ENCODE measurements around the gene TMEM158.

TMEM158 gene

GRCh38 chr3:45198264-45199260 lies 27.5 kb downstream of the TMEM158 start:
- DNase-seq, result no peak

DNA sequence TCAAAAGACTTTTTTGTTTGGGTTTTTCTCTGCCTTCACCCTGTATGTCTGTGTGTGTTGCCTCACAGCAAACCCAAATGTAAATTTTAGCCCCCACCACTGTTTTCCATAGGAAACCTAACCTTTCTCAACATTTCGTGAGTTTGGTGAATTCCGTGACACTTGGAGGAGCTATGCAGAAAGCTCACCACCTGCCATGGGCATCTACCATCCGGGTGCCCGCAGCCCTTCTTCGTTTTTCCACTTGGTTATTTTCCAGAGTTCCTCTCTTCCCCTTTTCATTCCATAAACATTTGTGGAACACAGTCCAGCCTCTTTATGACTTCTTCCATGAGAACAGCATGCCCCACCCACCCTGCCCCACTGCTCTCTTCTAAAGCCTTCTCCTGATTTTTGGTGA lies 31.3 kb downstream of the TMEM158 start:
- no peak for DNase-seq

GRCh38 chr3:45191924-45192417 lies 34.1 kb downstream of the TMEM158 start:
- DNase-seq, result no peak

DNA sequence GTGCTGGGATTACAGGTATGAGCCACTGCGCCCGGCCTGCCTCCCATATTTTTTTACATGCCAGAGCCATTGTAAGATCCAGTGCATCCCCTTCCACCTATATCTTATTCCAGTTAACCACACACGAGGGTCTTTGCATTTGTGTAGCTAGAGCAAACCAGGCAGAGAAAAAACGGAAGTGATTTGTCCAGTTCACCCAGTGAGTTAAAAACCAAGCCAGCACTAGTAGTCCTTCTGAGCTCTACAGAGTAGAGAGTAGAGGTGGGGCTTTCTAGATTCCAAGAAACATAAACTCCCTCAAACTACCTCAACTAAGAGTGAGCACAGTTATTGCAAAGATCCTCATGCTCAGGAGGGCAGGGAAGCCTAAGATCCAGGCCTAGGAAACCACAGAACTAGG lies 34.7 kb downstream of the TMEM158 start:
- DNase-seq, result no peak

- DNase-seq, result no peak
These were observed 37.1 kb downstream of the TMEM158 start for GRCh38 chr3:45188719-45189659.

- no peak for DNase-seq
These were observed 38.4 kb downstream of the TMEM158 start for GRCh38 chr3:45187694-45188141.

DNA sequence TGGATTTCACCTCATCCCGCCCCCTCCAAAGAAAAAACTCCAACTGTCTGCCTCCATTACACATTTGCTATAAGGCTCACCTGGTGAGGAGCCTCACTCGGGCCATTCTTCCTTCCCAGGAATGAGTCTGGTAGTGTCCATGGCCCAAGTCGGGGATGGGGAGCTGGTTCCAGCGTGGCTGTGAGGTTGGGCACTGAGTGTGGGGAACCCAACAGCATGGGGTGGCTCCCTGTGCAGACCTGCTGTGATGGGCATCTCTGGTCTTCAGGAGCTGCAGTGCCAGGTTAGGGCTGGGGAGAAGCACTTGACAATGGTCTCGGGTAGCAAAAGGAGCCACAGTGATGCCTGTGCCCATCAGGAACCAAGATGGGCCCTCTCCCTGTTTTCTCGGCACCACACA lies 39.2 kb downstream of the TMEM158 start:
- no peak for DNase-seq

GRCh38 chr3:45185461-45185860 lies 40.6 kb downstream of the TMEM158 start:
- no peak for DNase-seq

GRCh38 chr3:45185052-45185451 lies 41.0 kb downstream of the TMEM158 start:
- no peak for DNase-seq

DNA sequence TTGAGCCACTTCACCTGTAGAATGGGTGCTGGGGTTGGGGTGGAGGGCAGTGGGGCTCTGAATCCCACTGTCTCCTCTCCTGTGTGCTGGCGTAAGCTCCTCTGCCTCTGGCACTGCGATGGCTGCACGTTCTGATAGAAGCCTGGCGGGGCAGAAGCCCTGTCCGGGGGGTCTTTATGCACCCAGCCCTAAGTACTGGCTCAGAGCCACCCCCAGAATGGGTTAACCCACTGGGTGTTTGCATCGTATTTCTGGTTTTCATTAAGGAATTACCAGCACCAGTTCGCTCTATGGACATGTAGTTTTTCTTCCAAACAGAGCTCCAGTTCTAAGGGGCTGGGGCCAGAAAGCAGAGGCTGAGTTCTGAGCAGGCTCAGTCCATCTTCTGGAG lies 42.2 kb downstream of the TMEM158 start:
- DNase-seq, result no peak

DNA sequence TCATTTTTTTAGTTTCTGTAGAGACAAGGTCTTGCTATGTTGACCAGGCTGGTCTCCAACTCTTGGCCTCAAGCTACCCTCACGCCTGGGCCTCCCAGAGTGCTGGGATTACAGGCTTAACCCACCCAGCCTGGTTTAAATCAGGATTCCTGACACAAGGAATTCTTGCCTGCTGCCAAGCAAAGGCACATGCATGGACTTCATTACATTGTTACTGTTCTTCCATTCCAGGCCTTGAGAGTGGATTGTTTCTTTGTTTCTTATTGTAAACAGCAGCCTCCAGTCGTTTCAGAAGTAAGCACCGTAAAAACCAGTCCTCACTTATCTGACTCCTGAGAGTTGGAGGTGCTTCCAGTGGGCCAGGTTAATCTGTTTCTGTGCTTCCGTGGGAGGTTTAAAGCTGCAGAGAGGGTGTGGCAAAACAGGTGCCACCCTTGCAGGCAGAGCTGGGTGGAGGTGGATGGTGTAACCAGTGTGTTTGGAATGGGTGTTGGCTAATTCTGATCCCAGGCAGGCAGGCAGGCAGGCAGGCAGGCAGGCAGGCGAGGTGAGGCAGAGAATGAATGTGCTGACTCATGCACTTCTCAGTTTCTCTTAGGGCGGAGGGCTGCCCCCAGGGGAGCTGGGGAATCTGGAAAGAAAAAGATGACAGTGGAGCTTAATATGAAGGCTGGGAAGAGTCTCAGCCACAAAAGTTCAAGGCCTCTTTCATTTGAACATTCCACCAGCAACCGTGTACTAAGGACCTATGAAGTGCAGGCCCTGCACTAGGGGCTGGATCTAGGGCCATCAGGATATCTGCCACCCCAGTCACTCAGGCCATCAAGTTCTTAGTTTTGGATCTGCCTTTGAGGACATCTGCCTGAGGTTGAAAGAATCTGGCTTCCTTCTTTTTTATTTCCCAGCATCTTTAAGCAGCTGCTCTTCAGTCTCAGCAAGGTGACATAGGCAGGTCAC lies 42.9 kb downstream of the TMEM158 start:
- no peak for DNase-seq

DNA sequence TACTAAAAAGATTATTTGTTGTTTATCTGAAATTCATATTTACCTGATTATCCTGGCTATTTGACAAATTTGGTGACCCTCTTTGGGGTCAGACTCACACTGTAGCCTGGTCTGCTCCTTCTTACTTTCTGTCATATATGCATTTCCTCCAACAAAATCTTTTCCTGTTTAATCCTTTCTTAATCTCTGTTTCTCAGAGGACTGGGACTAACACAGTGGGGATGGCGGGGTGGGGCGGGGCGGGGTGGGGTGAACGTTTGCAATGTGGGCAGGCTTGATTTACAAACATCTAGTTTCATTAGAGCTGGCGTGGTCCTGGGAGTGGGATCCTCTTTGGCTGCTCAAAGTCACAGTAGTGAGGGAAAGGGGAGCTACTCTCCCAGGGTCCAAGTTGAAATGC lies 44.6 kb downstream of the TMEM158 start:
- DNase-seq, result no peak

DNA sequence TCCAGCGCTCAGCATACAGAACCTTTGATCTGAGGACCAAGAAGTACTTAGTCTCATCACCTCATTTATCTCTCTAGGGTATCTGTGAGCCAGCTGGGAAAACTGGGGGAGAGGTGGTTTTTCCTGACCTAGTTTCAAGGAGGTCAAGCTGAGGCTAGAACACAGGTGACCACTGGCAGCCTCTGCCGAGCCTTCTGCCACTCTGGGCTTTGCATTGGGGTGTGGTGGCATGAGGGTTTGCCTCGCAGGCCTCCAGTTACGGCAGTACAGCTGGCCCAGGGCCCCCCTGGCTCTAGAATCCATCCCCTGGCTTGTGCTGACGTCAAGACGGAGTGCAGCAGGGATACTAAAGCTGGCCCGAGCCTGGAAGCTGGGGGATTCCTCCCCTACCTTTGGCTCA lies 45.2 kb downstream of the TMEM158 start:
- DNase-seq, result no peak

- DNase-seq, result no peak
These were observed 46.0 kb downstream of the TMEM158 start for GRCh38 chr3:45180051-45180450.

DNA sequence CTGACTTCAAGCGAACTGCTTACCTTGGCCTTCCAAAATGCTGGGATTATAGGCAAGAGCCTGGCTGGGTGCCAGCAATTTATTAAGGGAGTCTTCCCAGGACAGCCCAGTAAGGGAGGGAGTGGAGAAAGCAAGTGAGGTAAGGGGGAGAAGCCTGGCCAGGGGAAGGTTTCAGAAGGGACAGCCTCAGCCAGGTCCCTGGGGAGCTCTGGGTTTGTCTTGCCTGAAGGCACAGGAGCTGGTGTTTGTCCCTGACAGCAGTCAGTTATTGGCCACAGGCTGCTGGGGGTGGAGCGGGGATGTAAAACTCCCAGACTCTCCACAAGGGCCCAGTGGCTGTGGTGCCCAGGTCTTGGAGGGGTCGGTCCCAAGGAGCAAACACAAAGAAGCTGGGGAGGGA lies 46.9 kb downstream of the TMEM158 start:
- no peak for DNase-seq

DNA sequence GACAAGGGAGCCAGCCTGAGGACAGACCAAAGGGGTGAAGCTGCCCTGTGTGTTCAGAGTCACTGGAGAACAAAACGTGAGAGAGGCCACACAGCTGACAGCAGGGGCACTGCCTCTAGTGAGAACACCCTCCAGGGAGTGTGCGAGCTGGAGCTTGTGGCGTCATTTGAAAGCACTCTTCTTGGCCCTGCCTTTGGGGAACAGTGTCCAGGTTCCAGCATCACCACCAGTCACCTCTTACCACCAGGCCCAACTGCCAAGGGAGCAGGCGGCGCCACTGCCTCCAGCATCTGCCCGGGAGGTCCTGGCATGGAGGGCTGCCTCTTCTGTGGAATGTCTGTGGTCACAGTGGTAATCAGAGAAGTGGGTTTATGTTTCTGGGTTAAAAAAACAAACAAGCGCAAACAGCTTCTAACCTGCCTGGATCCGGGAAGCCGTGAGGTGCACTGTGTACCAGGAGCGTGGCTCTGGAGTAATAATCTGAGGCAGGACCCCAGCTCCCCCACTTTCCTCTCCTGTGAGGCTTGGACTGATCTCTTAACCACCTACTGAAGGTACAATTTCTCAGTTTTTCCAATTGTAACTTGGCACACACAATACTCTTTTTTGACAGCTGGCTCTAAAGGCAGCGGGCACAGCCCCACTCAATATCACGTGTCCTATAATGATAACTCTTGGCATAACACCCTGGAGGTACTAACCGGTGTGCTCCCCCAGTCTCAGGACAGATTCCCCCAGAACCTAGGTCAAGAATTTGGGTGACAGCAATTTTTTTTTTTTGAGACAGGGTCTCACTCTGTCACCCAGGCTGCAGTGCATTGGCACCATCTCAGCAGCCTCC lies 47.7 kb downstream of the TMEM158 start:
- no peak for DNase-seq

DNA sequence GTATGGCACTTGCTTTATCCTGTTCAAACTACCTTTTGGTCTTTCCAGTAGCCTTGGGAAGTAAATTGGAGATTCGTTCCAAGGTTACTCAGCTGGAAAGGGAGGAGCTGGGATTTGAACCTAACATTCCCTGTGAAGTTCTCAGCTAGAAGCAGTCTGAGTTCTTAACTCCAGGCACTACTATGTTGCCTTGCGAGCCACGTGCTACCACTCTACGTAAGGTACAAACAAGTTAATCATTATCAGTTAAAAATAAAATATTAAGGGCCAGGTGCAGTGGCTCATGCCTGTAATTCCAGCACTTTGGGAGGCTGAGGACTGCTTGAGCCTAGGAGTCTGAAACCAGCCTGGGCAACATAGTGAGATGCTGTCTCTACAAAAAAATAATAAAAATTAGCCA lies 49.2 kb downstream of the TMEM158 start:
- DNase-seq, result no peak

Data from activated naive CD4-positive, alpha-beta T cell treated with anti-CD3 and anti-CD28 coated beads, Interleukin-2, amount 50 U/mL, for 16 hours (primary cell).